ENCODE data around the gene PDZRN3. TPM values are rescaled to one million over a fixed set of nuclear protein-coding genes. Genes with fewer than 3 reads are reported as not detected.

The PDZRN3 gene
- total RNA-seq, 1 donor from 2014 or later, result 0.30 TPM

GRCh38 chr3:73520931-73521461 lies 103.7 kb downstream of the PDZRN3 start:
- DNase-seq (ENCODE audit: low read depth), result no peak

GRCh38 chr3:73516631-73517030 lies 108.1 kb downstream of the PDZRN3 start:
- DNase-seq (ENCODE audit: low read depth), result no peak

DNA sequence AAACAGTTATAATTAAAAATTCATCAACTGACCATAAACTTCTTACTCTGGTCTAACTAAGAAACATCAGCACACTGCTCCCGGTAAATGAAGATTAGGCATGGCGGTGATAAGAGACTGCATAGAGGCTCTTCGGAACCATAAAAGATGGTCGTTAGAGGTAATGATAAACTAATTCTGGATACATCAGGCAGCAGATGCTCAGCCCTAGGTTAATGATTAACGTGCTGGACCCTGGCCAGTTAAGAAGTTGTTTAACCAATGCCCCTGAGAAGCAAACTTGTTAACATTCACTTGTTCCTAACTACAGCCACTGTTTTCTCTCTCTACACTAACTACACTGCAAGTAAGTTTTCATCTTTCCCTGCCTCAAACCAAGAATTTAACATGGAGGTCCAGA lies 111.5 kb downstream of the PDZRN3 start:
- peak; percentile 86 for DNase-seq (ENCODE audit: low read depth)

GRCh38 chr3:73511571-73512525 lies 112.9 kb downstream of the PDZRN3 start:
- no peak for DNase-seq (ENCODE audit: low read depth)

DNA sequence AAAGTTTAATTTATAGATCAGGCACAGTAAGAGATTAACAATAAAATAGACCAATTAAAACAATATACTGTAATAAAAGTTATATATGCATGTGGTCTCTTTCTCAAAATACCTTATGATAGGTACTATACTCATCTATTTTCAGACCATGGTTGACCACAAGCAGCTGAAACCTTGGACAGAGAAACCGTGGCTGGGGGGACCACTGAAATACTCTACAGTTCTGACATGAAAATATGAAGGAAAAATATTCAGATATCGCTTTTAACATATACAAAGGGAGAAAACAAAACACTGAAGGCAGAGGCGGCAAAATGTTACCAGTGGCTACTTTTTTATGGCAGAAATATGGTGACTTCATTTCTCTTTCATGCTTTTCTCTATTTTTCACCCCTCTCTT lies 114.0 kb downstream of the PDZRN3 start:
- DNase-seq (ENCODE audit: low read depth), result no peak

DNA sequence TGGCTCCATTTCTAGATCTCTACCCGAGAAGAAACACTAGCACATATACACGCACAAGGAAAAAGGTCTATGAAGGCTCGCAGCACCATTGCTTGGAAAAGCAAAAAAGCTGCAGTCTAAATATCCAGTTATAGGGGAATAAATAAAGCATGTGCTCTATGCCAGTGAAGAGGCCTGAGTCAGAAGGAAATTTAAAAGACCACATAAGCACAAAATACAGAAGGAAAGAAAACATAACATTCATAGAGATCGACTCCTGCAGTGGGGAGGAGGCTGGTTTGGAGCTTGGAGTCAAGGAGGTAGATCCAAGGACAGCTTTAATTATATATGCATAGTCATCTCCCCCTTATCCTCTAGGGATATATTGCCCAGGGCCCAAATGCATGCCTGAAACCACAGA lies 114.4 kb downstream of the PDZRN3 start:
- DNase-seq (ENCODE audit: low read depth), result no peak

DNA sequence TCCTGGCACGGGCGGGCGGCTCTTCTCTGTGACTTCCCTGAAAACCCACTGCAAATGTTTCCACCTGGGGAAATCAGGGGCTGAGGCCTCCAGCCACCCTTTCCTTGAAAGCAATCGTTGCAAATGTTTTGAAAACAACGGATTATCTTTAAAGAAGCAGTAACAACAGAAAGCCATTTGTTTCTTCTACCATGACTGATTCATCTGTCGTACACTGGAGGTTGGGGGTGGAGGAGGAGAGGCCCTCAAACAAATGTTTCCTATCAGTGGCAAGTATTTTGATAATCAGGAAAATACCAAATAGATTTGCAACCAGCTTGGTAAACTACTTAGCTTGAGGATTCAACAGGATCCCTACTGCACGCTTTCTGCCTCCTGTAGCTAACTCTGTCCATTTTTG lies 114.9 kb downstream of the PDZRN3 start:
- DNase-seq (ENCODE audit: low read depth), result no peak

DNA sequence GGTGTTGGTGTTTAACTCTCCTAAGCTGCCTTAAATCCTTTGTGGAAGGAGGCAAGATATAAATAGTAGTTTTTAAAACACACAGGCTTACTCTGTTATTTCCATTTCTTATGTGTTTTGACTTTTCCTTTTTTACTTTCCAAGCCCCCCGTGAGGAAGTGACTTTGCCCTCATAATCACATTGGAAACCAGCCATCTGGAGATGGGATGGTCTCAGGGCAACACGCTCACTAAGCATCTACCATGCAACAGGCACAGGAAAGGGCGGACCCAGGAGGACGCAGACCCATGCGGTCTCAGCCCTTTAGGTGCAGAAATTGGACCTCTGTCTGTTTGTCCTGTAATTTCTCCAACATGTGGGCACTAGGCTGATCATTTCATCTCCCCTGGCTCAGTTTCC lies 115.7 kb downstream of the PDZRN3 start:
- DNase-seq (ENCODE audit: low read depth), result no peak

DNA sequence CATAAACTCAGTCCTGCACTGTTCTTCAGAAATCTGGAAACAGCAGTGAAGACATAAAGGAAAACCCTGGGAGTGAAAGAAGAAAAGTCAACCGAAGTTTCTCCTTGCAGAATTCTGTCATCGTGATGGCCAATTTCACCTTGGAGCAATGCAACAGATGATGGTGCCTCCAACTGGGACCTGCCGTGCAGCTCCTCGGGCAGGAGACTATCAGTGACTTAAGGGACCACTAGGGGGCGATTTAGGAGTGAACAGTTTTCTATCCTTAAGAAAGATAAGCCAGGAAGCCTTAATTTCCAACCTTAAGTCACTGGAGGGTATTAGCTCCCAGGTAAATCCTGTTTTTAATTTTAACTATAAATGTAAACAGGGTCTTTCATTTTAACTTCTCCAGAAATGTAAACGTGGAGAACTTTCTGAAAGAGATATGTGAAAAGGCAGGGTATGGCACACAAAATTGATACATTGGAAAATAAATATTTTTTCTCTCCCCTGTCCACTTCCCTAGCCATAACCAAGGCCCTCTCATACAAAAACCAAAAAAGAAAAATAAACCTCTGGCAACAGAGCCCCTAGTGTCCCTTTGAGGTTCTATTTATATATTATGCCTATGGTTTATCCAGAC lies 116.3 kb downstream of the PDZRN3 start:
- DNase-seq (ENCODE audit: low read depth), result peak; percentile 64

DNA sequence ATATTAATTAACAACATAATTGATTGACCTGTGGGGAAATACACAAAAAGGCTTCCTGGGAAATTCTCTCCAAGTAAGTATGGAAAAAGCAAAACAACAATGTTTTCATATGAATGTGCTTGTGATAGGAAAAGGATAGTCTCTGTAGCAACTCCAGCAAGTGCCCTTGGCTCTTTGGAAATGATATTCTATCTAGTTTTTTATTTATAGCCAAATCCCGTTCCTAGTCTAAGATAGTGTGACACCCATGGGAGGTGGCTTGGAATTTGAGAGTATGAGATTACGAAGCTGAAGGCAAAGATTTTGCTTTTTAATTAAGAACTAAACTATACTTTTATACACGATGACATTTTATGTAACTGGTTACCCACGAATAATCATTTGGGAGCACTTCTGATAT lies 119.9 kb downstream of the PDZRN3 start:
- no peak for DNase-seq (ENCODE audit: low read depth)

DNA sequence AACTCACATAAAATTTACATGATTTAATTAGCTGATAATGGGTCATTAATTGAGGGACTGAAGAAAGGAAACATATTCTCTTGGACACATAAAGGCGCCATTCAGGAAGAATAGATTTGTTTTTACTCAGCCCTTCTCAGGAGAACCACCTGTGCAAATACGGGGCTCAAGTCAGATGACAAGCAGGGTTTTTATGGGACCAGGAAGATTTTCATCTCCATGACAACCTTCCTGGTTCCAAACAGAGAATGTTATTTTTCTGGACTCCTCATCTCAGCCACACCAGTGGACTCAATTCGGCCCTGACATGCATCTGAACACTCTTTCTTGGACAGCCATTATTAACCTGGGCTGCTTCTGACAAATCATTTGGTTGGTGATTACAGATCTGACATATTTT lies 120.5 kb downstream of the PDZRN3 start:
- DNase-seq (ENCODE audit: low read depth), result no peak

GRCh38 chr3:73503781-73504180 lies 121.0 kb downstream of the PDZRN3 start:
- DNase-seq (ENCODE audit: low read depth), result no peak

- DNase-seq (ENCODE audit: low read depth), result peak; percentile 63
Measured at GRCh38 chr3:73502609-73503583, 121.8 kb downstream of the PDZRN3 start.

- no peak for DNase-seq (ENCODE audit: low read depth)
Measured at GRCh38 chr3:73500321-73500720, 124.4 kb downstream of the PDZRN3 start.

GRCh38 chr3:73499787-73500186 lies 125.0 kb downstream of the PDZRN3 start:
- no peak for DNase-seq (ENCODE audit: low read depth)

- DNase-seq (ENCODE audit: low read depth), result no peak
Measured at GRCh38 chr3:73498764-73499622, 125.7 kb downstream of the PDZRN3 start.

- DNase-seq (ENCODE audit: low read depth), result no peak
Measured at GRCh38 chr3:73497646-73498406, 126.9 kb downstream of the PDZRN3 start.

- DNase-seq (ENCODE audit: low read depth), result no peak
Measured at GRCh38 chr3:73493543-73494308, 131.0 kb downstream of the PDZRN3 start.

GRCh38 chr3:73492186-73492585 lies 132.6 kb downstream of the PDZRN3 start:
- no peak for DNase-seq (ENCODE audit: low read depth)
